Endometrial microvascular endothelial cells (primary cell): ENCODE results near the gene CPNE9. TPM values are rescaled to one million over a fixed set of nuclear protein-coding genes. Genes with fewer than 3 reads are reported as not detected.
"Not testable (repeated sequence)": the region's sequence is repeated elsewhere in the genome, so short reads cannot be mapped to it uniquely, and the experiment has no call there.

Experiments
- in situ Hi-C: cut with HindIII; loops from 2 replicates; pipeline ENCODE4 v1.10.0; 2017; ENCODE audit warnings: low sequenced_read_pairs, low pct_unique_long_range_greater_than_20kb; ENCODE audit errors: inconsistent ontology term
- total RNA-seq: library from RNA; depleted of rRNA; stranded (reverse); fragments of >200 nt; gene quantifications from one replicate; pipeline ENCODE4 v1.2.3, GENCODE V29; 2015; ENCODE audit errors: inconsistent ontology term

Gene CPNE9
- total RNA-seq, 1 donor from 2014 or later: not detected

DNA sequence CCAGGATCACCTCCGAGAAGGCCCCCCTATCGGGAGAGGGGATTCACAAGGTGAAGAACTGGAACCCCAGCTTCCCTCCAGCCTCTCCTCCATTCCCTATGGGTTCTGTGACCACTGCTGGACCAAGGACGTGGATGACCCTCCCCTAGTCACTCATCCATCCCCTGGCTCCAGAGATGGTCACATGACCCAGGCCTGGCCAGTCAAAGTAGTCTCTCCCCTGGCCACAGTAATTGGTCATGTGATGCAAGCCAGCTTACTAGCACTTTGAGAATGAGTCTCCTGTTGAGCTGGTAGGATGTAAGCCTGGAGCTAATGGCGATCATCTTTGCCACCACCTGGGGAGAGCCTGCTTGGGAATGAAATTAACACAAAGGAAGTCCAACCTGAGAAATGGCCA, 62.2 kb downstream of the CPNE9 start:
- in situ Hi-C loops: no loop called here

DNA sequence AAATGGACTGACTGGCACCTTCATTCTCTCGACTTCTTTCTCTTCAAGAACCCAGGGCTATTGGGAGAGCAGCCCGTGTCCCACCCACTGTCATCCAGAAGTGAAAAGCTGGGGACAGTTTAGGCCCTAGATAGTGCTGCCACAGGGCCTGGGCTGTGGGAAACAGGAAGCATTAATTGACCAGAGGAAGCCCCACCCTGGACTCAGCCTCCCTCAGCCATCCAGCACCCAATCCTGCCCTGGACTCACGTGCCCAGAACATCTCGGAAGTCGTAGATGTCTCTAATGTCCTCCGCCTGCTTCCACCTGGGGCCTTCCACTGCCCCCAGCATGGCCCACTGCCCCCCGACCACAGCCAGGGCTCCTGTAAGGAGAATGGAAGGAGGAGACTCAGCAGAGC, 63.8 kb downstream of the CPNE9 start:
- in situ Hi-C loops: no loop called here

DNA sequence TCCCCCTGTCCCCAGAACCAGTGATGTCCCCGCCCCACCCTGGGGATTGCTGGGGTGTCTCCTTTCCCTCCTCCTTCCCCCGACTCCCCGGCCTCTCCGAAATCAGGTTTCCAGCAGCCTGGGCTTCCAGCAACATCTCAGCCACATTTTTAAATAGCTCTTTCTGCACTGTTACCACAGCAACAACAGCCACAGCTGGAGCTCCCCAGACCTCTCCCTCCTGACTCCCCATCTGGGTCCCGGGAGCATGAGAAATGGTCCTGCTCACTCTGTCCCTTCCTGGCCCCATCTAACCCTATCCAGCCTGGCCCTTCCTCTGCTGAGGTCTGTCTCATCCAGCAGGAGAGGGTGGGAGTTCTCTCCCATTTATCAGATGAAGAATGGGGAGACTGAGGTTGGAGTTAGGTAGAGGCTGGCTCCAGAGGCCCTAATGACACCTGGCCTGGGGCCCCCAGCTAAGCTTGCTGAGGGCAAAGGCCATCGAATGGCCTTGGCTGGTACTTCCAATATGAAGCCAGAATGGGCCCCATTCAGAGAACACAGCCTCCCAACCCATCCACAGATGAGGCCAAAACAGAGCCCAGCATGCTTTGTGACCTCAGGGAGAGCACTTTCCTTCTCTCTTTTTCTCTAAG, 64.6 kb downstream of the CPNE9 start:
- in situ Hi-C loops: no loop called here

DNA sequence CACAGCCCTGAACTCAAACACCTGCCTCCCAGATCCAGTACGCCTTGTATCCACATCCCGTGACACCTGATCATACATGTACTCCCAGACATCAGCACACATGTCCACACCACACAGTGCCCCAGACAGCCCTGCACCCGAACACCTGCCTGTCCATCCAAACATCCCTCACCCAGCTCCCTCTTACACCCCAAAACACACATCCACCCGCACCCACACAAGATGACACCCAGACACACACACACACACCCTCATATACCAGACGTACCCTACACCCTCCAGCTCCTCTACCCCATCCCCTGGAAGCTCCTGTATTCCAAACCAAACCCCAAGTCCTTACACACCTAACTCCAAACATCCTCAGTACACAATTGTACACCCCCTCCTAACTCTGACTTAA, 65.4 kb downstream of the CPNE9 start:
- in situ Hi-C loops: no loop called here

DNA sequence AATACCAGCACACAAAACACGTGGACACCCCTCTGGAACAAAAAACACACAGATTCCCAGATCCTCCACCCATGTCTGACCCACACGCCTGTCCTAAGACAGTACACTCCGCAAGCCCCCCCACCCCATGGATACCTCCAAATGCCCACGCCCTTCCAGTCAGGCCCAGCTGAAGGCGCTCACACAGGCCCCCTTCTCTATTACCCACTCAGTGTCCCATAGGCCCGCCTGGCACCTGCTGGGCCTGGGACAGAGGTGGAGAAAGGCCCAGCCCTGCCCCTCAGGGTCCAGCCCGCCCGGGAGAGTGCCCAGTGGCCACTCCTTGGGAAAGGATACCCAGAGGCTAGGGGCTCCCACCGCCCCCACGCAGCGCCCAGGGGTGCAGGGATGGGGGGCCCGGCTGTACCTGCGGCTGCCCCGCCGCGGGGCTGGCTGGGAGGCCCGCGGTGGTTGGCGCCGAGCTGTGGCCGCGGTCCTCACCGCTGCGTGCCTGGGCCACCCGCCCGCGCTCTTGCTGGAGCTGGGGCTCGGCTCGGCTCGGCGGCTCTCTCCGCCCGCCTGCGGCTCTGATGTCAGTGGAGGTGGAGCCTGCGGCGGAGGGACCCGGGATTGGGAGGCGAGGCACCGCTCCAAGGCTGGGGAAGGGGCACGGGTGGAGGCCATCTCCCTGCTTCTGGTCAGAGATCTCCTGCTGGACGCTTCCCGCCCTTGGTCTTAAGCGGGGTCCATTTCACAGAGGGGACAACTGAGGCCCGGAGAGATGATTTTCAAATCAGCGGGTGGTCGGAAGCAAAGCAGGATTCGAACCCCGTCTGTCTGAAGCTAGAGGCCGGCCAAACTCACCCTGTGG, 66.0 kb downstream of the CPNE9 start, which contains the start of gene CAMK1:
TSS of gene CAMK1 (minus strand) at position 522 of the 850 bp plus-strand sequence. CDS start 2,198 bp downstream, outside the sequence.
- in situ Hi-C loops: no loop called here

DNA sequence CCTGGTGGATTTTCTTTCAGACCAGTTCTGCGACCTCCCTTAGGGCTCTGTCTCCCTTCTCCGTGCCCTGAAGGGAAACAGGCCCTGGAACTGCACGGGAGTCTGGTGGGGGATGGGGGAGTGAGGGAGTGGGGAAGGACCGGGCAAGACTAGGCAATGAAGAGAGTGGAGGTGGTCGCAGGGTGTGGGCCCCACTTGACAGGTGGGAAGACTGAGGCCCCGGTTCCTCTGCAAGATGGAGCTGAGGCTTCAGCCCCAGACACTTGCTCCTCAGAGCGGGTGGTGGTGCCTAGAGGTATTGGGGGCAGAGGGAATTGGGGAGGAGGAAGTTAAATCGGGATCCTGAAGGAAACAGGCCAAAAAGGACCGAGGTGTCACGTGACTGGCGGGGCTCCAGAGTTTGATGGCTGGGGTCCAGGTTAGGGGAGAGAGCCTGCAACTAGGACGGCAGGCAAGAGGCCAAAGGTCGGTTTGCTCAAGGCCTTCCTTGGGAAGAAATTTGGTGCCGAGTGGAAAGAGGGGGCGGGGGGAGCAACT, 66.7 kb downstream of the CPNE9 start:
- in situ Hi-C loops: no loop called here

DNA sequence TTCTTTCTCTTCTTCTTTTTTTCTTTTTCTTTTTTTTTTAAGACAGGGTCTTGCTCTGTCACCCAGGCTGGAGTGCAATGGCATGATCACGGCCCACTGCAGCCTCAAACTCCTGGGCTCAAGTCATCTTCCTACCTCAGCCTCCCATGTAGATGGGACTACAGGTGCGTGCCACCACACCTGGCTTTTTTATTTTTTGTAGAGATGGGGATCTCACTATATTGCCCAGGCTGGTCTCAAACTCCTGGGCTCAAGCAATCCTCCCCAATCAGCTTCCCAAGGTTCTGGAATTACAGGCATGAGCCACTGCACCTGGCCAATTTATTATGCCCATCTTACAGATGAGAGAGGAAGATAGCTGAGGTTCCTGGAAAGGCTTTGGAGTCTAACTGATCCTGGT, 67.4 kb downstream of the CPNE9 start:
- in situ Hi-C loops: not testable (repeated sequence)

DNA sequence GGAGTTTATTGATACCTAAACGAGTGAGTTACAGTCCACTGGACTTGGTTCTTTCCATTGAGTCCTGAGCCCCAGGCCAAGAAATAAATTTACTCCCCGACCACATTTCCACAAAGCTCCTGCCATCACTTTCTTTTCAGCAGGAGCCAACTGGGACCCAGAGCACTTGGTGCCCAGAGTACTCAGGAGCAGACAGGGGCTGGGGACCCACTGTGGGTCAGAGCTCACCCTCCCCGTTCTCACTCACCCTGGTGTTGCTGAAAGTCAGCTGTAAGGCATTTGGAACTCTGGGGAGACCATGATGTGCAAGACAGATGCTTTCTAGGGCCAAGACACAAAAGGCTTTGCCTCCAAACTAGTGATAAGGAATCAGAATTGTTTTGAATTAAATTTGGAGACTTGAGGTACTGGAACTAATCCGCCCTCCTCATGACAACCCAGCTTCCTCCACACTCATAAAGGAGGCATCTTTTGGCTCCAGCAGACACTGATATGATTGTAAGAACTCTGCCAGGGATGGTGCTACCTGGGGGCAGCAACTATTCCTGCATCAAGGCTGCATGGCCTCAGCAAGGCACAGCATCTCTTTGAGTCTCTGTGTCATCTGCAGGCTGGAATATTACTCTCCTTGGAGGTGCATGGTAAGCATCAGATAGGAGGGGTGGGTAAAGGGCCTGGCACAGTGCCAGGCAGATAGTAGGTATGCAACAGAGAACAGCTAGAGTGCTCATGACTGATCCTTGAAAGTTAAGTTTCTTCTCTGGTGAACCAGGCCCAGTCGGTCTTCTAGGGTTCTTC, 73.5 kb downstream of the CPNE9 start:
- in situ Hi-C loops: no loop called here

DNA sequence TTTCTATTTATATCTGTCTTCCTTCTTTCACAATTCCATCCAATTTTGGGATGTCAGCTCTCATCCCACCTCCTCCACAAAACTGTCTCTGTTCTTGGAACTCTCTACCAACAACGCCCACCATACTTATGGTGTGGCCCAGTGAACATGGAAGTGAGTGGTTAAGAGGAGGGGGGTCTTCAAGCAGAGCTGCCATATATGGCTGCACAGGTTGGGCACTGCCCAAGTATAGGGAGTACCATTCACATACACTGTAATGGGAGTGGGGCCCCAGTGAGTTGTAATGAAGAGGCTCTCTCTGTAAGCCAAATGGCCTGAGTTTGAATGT, 74.0 kb downstream of the CPNE9 start:
- in situ Hi-C loops: no loop called here

DNA sequence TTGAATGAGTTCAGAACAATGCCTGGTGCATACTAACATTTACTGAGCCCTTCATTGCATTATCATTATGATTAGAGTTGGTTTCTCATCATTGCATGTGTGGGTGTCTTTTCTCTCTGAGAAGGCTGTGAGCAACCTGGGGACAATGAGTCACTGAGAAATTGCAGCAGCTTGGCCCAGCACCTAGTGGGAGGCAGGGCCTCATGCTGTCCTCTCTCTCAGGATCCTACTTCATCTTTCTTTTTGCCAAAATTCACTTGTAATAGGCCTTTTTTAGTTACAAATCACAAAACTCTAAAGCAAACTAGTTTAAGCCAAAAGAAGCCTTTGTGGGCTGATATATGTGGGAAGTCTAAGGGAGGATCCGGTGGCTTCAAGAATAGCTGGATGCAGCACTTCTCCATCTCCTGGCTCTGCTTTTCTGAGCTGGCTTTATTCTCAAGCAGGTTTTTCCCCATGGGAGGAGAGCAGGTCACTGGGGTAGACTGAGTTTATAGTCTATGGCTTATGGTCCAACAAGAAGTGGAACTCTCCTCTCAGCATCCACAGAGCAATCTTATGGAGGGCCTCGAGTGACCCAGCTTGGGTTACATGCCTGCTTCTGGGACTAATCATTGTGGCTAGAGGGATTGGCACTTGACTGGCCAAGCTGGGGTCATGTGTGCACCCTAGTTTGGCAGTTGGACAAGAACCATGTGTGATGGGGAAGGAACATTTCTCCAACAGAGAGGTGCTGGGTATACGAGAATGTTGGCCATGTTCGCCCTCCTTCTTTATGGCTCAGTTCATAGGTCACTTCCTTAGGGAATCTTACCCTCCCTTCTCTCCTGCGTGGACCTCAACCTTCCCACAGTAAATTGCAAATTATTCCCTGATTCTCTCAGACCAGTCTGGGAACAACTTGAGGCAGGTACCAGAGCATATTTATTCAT, 74.8 kb downstream of the CPNE9 start:
- in situ Hi-C loops: no loop called here

DNA sequence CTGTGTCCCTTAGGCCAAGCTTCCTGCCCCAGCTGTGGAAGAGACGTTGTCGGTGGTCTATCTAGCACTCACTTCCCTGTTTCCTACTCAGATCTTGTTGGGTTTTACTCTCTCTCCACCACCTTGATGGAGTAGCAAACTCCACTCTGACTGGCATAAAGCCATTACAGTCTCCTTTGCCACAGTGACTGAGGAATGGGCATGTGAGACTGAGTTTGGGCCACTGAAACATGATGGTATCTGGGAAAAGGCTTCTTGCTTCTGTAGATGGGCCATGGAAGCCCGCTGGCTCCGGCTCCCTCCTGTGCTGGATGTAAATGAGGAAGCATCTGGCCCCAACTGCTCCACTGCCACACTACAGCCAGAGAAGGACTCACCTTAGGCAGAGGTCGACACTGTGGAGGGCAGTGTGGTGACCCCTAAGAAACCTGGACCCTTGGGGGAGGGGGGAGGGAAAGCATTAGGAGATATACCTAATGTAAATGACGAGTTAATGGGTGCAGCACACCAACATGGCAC, 75.5 kb downstream of the CPNE9 start:
- in situ Hi-C loops: no loop called here

Other genes starting within 250 kb of the CPNE9 start
- gene LHFPL4, start 150.0 kb upstream of the CPNE9 start, total RNA-seq: not detected
- gene MTMR14, start 54.3 kb upstream of the CPNE9 start, total RNA-seq: 48.1 TPM
- gene BRPF1, start 27.9 kb downstream of the CPNE9 start, total RNA-seq: 16.2 TPM
- 18.7 TPM for gene OGG1, start 46.1 kb downstream of the CPNE9 start, total RNA-seq
- gene CAMK1, start 66.1 kb downstream of the CPNE9 start, total RNA-seq: 38.9 TPM
- 83.3 TPM for gene TADA3, start 88.6 kb downstream of the CPNE9 start, total RNA-seq
- gene ARPC4, start 89.2 kb downstream of the CPNE9 start, total RNA-seq: 375 TPM
- 10.9 TPM for gene TTLL3, start 106.4 kb downstream of the CPNE9 start, total RNA-seq
- gene RPUSD3, start 140.2 kb downstream of the CPNE9 start, total RNA-seq: 53.1 TPM
- not detected for gene CIDEC, start 176.4 kb downstream of the CPNE9 start, total RNA-seq
- gene JAGN1, start 186.8 kb downstream of the CPNE9 start, total RNA-seq: 51.5 TPM
- 0.28 TPM for gene IL17RE, start 199.0 kb downstream of the CPNE9 start, total RNA-seq
- 20.3 TPM for gene IL17RC, start 213.3 kb downstream of the CPNE9 start, total RNA-seq
- 28.0 TPM for gene CRELD1, start 230.0 kb downstream of the CPNE9 start, total RNA-seq
- 0.93 TPM for gene PRRT3, start 248.6 kb downstream of the CPNE9 start, total RNA-seq